ENCODE measurements around the gene CALML3.

The CALML3 gene

GRCh38 chr10:5573968-5574641 is 49.3 kb downstream of the CALML3 start:
- no peak for DNase-seq

- DNase-seq: no peak
Measured at GRCh38 chr10:5574642-5575131, 49.9 kb downstream of the CALML3 start.

- DNase-seq: no peak
Measured at GRCh38 chr10:5575144-5575481, 50.4 kb downstream of the CALML3 start.

- no peak for DNase-seq
Measured at GRCh38 chr10:5575482-5576153, 50.9 kb downstream of the CALML3 start.

- DNase-seq: no peak
Measured at GRCh38 chr10:5576154-5576748, 51.5 kb downstream of the CALML3 start.
